HEK293 (cell line): ENCODE results near the gene TREX2.

Experiments
- CTCF ChIA-PET: fragments of 350-600 bp; formaldehyde crosslinking; extraction: SDS; loops from one replicate; lab custom pipeline; 2021; ENCODE audit warnings: antibody characterized with exemption; lab: Yijun Ruan, JAX
- POLR2A ChIA-PET: fragments of 300-600 bp; formaldehyde crosslinking; extraction: SDS; loops from one replicate; lab custom pipeline; 2020; ENCODE audit warnings: antibody characterized with exemption, inconsistent platforms; lab: Yijun Ruan, JAX
- H3K27ac ChIP-seq: fragments of 200-500 bp; sonication (Bioruptor generic); 2 replicates; pipeline ENCODE4 v1.5.1; 2014; ENCODE audit warnings: low read depth, low read length, control low read depth, inconsistent platforms; ENCODE audit errors: extremely low read depth
- H3K36me3 ChIP-seq, 2 experiments: fragments of 200-500 bp in 1 of 2; sonication (Bioruptor generic) in 1 of 2; 1 replicate in 1 of 2; 2 replicates in 1 of 2; pipeline ENCODE4 v1.5.1; 2014 to 2017; ENCODE audit warnings: inconsistent platforms in 2 of 2, low read length in 2 of 2; ENCODE audit not compliant: control insufficient read depth in 2 of 2, insufficient read depth in 1 of 2
- H3K4me1 ChIP-seq: fragments of 200-500 bp; sonication (Bioruptor generic); 2 replicates; pipeline ENCODE4 v1.5.1; 2014; ENCODE audit warnings: mild to moderate bottlenecking, low read length, inconsistent platforms; ENCODE audit not compliant: control insufficient read depth, insufficient read depth
- H3K4me3 ChIP-seq: 2 replicates; pipeline ENCODE4 v1.5.1; 2011; ENCODE audit warnings: low read depth, mild to moderate bottlenecking, control low read depth, low read length, moderate library complexity
- H3K9me3 ChIP-seq: fragments of 200-500 bp; sonication (Bioruptor generic); 2 replicates; pipeline ENCODE4 v1.5.1; 2014; ENCODE audit warnings: low read depth, low read length, inconsistent platforms; ENCODE audit not compliant: control insufficient read depth, insufficient read depth
- KLF9 ChIP-seq: fragments of 450-650 bp; formaldehyde crosslinking; IDR thresholded peaks from 2 replicates; pipeline ENCODE4 v1.5.1; 2016; ENCODE audit warnings: missing biosample characterization, missing genetic modification characterization, low read depth
- SCRT1 ChIP-seq: fragments of 450-650 bp; formaldehyde crosslinking; IDR thresholded peaks from 2 replicates; pipeline ENCODE4 v1.5.1; 2016; ENCODE audit warnings: missing biosample characterization, missing genetic modification characterization, borderline replicate concordance
- YY1 ChIP-seq: fragments of 450-650 bp; formaldehyde crosslinking; IDR thresholded peaks from 2 replicates; pipeline ENCODE4 v1.5.1; 2018; ENCODE audit warnings: missing biosample characterization, missing genetic modification characterization
- ZBTB48 ChIP-seq: fragments of 450-650 bp; formaldehyde crosslinking; IDR thresholded peaks from 2 replicates; pipeline ENCODE4 v1.5.1; 2016; ENCODE audit warnings: missing biosample characterization, missing genetic modification characterization
- ZNF112 ChIP-seq: fragments of 450-650 bp; formaldehyde crosslinking; IDR thresholded peaks from 2 replicates; pipeline ENCODE4 v1.5.0; 2017; ENCODE audit warnings: missing biosample characterization, missing genetic modification characterization
- ZNF121 ChIP-seq: fragments of 450-650 bp; formaldehyde crosslinking; IDR thresholded peaks from 2 replicates; pipeline ENCODE4 v1.5.1; 2016; ENCODE audit warnings: missing biosample characterization, missing genetic modification characterization
- ZNF132 ChIP-seq: fragments of 450-650 bp; formaldehyde crosslinking; IDR thresholded peaks from 2 replicates; pipeline ENCODE4 v1.5.1; 2017; ENCODE audit warnings: missing biosample characterization, missing genetic modification characterization, borderline replicate concordance
- ZNF2 ChIP-seq: fragments of 450-650 bp; formaldehyde crosslinking; IDR thresholded peaks from 2 replicates; pipeline ENCODE4 v1.5.1; 2016; ENCODE audit warnings: missing biosample characterization, missing genetic modification characterization
- ZNF221 ChIP-seq: fragments of 450-650 bp; formaldehyde crosslinking; IDR thresholded peaks from 2 replicates; pipeline ENCODE4 v1.5.1; 2017; ENCODE audit warnings: missing biosample characterization, missing genetic modification characterization, borderline replicate concordance
- ZNF391 ChIP-seq: fragments of 450-650 bp; formaldehyde crosslinking; IDR thresholded peaks from 2 replicates; pipeline ENCODE4 v1.5.1; 2016; ENCODE audit warnings: low read depth, missing biosample characterization, missing genetic modification characterization, borderline replicate concordance
- ZNF449 ChIP-seq: fragments of 450-650 bp; formaldehyde crosslinking; IDR thresholded peaks from 2 replicates; pipeline ENCODE4 v1.5.1; 2017; ENCODE audit warnings: missing biosample characterization, mild to moderate bottlenecking, missing genetic modification characterization, moderate library complexity
- ZNF473 ChIP-seq: fragments of 450-650 bp; formaldehyde crosslinking; IDR thresholded peaks from 2 replicates; pipeline ENCODE4 v1.5.1; 2017; ENCODE audit warnings: missing biosample characterization, missing genetic modification characterization
- ZNF514 ChIP-seq: fragments of 450-650 bp; formaldehyde crosslinking; IDR thresholded peaks from 2 replicates; pipeline ENCODE4 v1.5.1; 2016; ENCODE audit warnings: missing biosample characterization, missing genetic modification characterization
- ZNF558 ChIP-seq: fragments of 450-650 bp; formaldehyde crosslinking; IDR thresholded peaks from 2 replicates; pipeline ENCODE4 v1.5.1; 2016; ENCODE audit warnings: missing biosample characterization, missing genetic modification characterization
- ZNF624 ChIP-seq: fragments of 450-650 bp; formaldehyde crosslinking; IDR thresholded peaks from 2 replicates; pipeline ENCODE4 v1.5.1; 2017; ENCODE audit warnings: missing biosample characterization, missing genetic modification characterization
- ZNF654 ChIP-seq: fragments of 450-650 bp; formaldehyde crosslinking; IDR thresholded peaks from 2 replicates; pipeline ENCODE4 v1.5.1; 2016; ENCODE audit warnings: low read depth, missing biosample characterization, missing genetic modification characterization
- ZNF785 ChIP-seq: fragments of 450-650 bp; formaldehyde crosslinking; IDR thresholded peaks from 2 replicates; pipeline ENCODE4 v1.5.1; 2016; ENCODE audit warnings: missing biosample characterization, missing genetic modification characterization
- ZNF791 ChIP-seq: fragments of 450-650 bp; formaldehyde crosslinking; IDR thresholded peaks from 2 replicates; pipeline ENCODE4 v1.5.1; 2016; ENCODE audit warnings: missing biosample characterization, missing genetic modification characterization
- ZNF843 ChIP-seq: fragments of 450-650 bp; formaldehyde crosslinking; IDR thresholded peaks from 2 replicates; pipeline ENCODE4 v1.5.1; 2016; ENCODE audit warnings: missing biosample characterization, missing genetic modification characterization

TREX2 gene

GRCh38 chrX:153412746-153413720, 32.8 kb downstream of the TREX2 start:
- Histone ChIP-seq H3K4me3 (no peak overlapping the region), H3K4me1 (no peaks in the 10 kb centered on the region; the same call in 1 of the 2 replicates), H3K36me3 (no peaks in the 10 kb centered on the region), H3K27ac (no peak overlapping the region), H3K9me3 (no peaks in the 10 kb centered on the region)
- TF ChIP-seq ZNF654 (tag by site-specific recombination) (peak; percentile 53), ZNF221 (tag by site-specific recombination) (no peak), ZNF558 (tag by site-specific recombination) (no peak), YY1 (tag by site-specific recombination) (no peak)
- POLR2A ChIA-PET: no interaction called here
- CTCF ChIA-PET: interaction anchor here (1.2 to 1.6 kb wide), 2 partner anchors 25 to 471 kb away, joined by 4 to 8 read pairs; no protein-coding TSS in a partner anchor

- no peaks in the 10 kb centered on the region; the same call in 1 of the 2 replicates for H3K4me1 ChIP-seq
- POLR2A ChIA-PET: no interaction called here
- TF ChIP-seq ZNF843 (tag by site-specific recombination): no peak
- no peak for TF ChIP-seq ZNF121
- TF ChIP-seq ZNF449 (tag by site-specific recombination): no peak
- TF ChIP-seq ZNF112 (tag by site-specific recombination): no peak
- no peak for TF ChIP-seq ZNF391 (tag by site-specific recombination)
- no peak for TF ChIP-seq ZNF473
- TF ChIP-seq ZNF654 (tag by site-specific recombination): no peak
- TF ChIP-seq SCRT1 (tag by site-specific recombination): no peak
- TF ChIP-seq, all 188 proteins: peak for 0
- Histone ChIP-seq H3K36me3 (no peaks in the 10 kb centered on the region), H3K9me3 (no peaks in the 10 kb centered on the region), H3K4me3 (peak overlapping the region; percentile 31; the same call in 1 of the 2 replicates), H3K27ac (no peak overlapping the region)
- CTCF ChIA-PET: no interaction called here
Observed at GRCh38 chrX:153411988-153412574, 33.8 kb downstream of the TREX2 start.

- TF ChIP-seq ZNF791 (tag by site-specific recombination): no peak
- TF ChIP-seq KLF9 (tag by site-specific recombination): no peak
- TF ChIP-seq ZBTB48 (tag by site-specific recombination): no peak
- TF ChIP-seq ZNF514 (tag by site-specific recombination): no peak
- no peak for TF ChIP-seq ZNF2 (tag by site-specific recombination)
- no peak for TF ChIP-seq ZNF785 (tag by site-specific recombination)
- TF ChIP-seq ZNF132 (tag by site-specific recombination): no peak
- TF ChIP-seq ZNF624 (tag by site-specific recombination): no peak
- TF ChIP-seq, all 188 proteins: peak for 0
- POLR2A ChIA-PET: no interaction called here
- peak within 1 kb of the TSS; percentile 31 for H3K4me3 ChIP-seq
- H3K36me3 ChIP-seq: no peaks in the 10 kb centered on the region
- no peaks in the 10 kb centered on the region for H3K9me3 ChIP-seq
- no peaks in the 10 kb centered on the region; the same call in 1 of the 2 replicates for H3K4me1 ChIP-seq
- H3K27ac ChIP-seq: no peak within 1 kb of the TSS
- CTCF ChIA-PET: no interaction called here
Observed at GRCh38 chrX:153411255-153411987, 34.4 kb downstream of the TREX2 start, which contains the start of gene ZFP92. Gene ZFP92, plus strand, starts transcription at chrX:153411472. Its CDS starts 6,851 bp downstream, at chrX:153418323.
